Tibial artery (tissue), 4 donors: Measurements from ENCODE around the gene MELTF.
A peak's percentile ranks its signal among the peaks of the same experiment; 100 is the strongest.

Experiments
- DNase-seq, 2 donors: peaks; one replicate each; pipeline ENCODE4 v3.0.0-alpha.2; 2019
- H3K27ac ChIP-seq, 2 donors: fragments of 200-600 bp; sonication (generic) in 1 of 2; 1 replicate in 1 of 2; 2 replicates in 1 of 2; pipeline ENCODE4 v1.5.1; 2018 to 2019; ENCODE audit warnings: mild to moderate bottlenecking in 1 of 2
- H3K27me3 ChIP-seq, 2 donors: fragments of 200-600 bp; sonication (generic) in 1 of 2; one replicate each; pipeline versions ENCODE4 v1.5.1 to v1.6.0; 2016 to 2019
- H3K36me3 ChIP-seq, 3 donors: fragments of 200-600 bp; sonication (generic) in 2 of 3; one replicate each; pipeline ENCODE4 v1.5.1; 2016 to 2019; ENCODE audit warnings: mild to moderate bottlenecking in 2 of 3
- H3K4me1 ChIP-seq, 4 donors: fragments of 200-600 bp; sonication (generic) in 2 of 4; 1 replicate in 3 of 4; 2 replicates in 1 of 4; pipeline ENCODE4 v1.5.1; 2016 to 2019
- H3K4me3 ChIP-seq, 2 donors: fragments of 200-600 bp; sonication (generic) in 1 of 2; 1 replicate in 1 of 2; 2 replicates in 1 of 2; pipeline ENCODE4 v1.5.1; 2018 to 2019; ENCODE audit warnings: mild to moderate bottlenecking in 2 of 2
- H3K9me3 ChIP-seq, 3 donors: fragments of 200-600 bp; sonication (generic) in 1 of 3; one replicate each; pipeline ENCODE4 v1.5.1; 2016 to 2019
- intact Hi-C: fragments of 100-400 bp; cut with DNase I; formaldehyde crosslinking; loops from one replicate; pipeline ENCODE4 v1.15.0; 2023; ENCODE audit warnings: low total_unique reads
- TF ChIP-seq, protein P1 (sequence below), 2 experiments: fragments of 200-600 bp in 1 of 2; fragments of 450-650 bp in 1 of 2; IDR thresholded peaks; one replicate each; pipeline ENCODE4 v1.5.1; 2017 to 2019; ENCODE audit warnings: antibody characterized with exemption in 2 of 2, mild to moderate bottlenecking in 1 of 2, moderate library complexity in 1 of 2

MELTF gene

DNA sequence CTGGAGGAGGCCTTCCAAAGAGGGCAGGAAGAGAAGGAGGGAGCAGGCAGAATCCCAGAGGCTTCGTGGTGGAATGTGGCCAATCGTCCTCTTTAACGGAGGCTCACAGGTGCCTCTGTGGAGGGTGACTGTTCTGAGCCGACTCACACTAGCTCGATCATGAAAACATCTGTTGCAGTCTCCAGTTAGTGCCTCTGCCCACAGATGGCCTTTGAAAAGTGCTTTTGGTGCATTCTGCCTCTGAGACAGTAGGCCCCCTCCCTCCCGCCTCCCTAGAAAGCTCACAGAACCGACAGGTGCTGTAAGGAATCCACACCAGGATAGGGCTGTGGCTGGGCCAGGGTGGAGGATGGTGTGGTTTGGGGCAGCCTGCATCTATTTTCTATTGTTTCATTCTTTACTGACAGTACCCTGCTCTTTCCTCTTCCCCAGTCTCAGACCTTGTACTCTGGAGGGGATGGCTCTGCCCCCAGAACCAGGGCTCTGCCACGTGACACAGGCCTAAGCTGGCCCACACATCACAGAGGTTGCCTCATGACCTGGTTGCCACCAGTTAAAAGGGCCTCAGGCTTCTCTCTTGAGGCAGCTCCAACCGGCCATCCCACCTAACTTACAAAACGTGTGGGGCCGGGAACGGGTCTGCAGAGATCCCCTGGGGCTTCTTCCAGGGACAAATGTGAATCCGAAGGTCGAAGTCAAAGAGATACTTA is 33.8 kb downstream of the MELTF start:
- TF ChIP-seq, protein P1, sequence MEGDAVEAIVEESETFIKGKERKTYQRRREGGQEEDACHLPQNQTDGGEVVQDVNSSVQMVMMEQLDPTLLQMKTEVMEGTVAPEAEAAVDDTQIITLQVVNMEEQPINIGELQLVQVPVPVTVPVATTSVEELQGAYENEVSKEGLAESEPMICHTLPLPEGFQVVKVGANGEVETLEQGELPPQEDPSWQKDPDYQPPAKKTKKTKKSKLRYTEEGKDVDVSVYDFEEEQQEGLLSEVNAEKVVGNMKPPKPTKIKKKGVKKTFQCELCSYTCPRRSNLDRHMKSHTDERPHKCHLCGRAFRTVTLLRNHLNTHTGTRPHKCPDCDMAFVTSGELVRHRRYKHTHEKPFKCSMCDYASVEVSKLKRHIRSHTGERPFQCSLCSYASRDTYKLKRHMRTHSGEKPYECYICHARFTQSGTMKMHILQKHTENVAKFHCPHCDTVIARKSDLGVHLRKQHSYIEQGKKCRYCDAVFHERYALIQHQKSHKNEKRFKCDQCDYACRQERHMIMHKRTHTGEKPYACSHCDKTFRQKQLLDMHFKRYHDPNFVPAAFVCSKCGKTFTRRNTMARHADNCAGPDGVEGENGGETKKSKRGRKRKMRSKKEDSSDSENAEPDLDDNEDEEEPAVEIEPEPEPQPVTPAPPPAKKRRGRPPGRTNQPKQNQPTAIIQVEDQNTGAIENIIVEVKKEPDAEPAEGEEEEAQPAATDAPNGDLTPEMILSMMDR (IDR thresholded peaks at IDR 0.05): no peak
- DNase-seq: peak in 1 of 2 donors; percentile 49
- H3K27me3 ChIP-seq: no peaks in the 10 kb centered on the region
- no peaks in the 10 kb centered on the region for H3K9me3 ChIP-seq
- intact Hi-C loops: no loop called here
- H3K4me1 ChIP-seq: no peaks in the 10 kb centered on the region
- H3K4me3 ChIP-seq: no peak overlapping the region
- H3K27ac ChIP-seq: no peak overlapping the region
- H3K36me3 ChIP-seq: no peaks in the 10 kb centered on the region

DNA sequence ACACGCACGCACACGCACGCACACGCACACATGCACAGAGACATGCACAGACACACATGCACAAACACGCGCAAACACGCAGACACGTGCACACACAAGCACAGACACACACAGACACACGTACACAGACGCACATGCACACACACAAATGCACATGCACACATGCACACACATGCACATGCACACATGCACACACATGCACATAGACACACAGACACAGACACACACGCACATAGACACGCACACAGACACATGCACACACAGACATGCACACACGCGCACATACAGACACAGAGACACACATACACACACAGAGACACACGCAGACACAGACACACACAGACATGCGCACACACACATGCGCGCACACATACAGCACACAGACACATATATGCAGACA is 34.6 kb downstream of the MELTF start:
- TF ChIP-seq, protein P1 (IDR thresholded peaks at IDR 0.05): no peak
- intact Hi-C loops: no loop called here
- no peak overlapping the region for H3K4me3 ChIP-seq
- H3K9me3 ChIP-seq: no peaks in the 10 kb centered on the region
- no peaks in the 10 kb centered on the region for H3K36me3 ChIP-seq
- H3K27ac ChIP-seq: no peak overlapping the region
- H3K27me3 ChIP-seq: peaks cover 0 to 3% of the 10 kb centered on the region in 2 donors
- DNase-seq: peak in 1 of 2 donors; percentile 3
- no peaks in the 10 kb centered on the region for H3K4me1 ChIP-seq

DNA sequence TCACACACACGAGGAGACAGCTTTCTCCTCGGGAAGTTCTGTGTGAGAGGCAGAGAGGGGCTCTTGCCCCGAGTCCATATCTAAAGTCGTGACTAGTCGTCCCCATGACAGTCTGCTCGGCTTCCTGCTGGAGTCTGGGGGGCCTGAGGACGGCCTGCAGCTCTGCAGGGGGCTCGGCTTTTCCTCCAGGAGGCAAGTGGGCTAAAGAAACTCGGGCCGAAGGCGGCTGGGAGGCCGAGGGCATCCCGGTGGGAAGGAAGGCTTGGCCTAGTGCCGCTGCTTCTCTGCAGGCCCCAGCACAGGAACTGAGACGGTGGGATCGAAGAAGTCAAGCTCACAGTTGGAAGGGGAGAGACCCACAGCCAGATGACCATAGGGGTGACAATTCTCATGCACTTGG is 35.6 kb downstream of the MELTF start:
- intact Hi-C loops: no loop called here
- Histone ChIP-seq H3K27me3 (peaks cover 0 to 12% of the 10 kb centered on the region in 2 donors), H3K27ac (no peak overlapping the region), H3K4me1 (no peaks in the 10 kb centered on the region), H3K9me3 (no peaks in the 10 kb centered on the region), H3K4me3 (no peak overlapping the region), H3K36me3 (no peaks in the 10 kb centered on the region)
- DNase-seq: peak in 1 of 2 donors; percentile 53
- TF ChIP-seq, protein P1 (IDR thresholded peaks at IDR 0.05): no peak

DNA sequence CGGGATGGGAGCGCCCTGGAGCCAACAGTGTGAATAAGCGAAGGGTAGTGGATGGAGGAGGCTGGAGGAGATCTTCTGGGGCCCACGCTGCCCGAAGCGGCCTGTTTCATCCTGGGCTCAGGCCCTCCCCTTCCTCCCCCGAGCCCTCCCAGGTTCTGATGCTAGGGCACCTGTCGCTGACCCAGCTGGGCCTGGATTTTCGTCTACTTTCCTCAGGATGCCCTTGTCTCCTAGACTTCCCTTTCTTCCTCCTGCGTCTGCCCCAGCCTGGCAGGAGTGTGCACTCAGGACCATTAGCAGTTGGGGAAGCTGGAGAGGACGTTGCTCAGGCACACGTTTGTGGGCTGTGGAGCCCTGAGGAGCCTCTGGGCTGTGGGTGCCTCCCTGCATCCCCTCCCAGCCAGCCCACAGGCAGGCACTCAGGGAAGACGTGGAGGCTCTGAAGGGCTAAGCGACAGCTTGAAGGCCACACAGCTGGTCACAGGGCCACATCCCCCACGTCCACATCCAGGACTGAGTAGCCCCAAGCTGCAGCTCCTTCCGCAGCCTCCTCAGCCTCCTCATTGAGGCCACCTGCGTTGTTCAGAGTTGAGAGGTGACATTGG is 37.1 kb downstream of the MELTF start:
- Histone ChIP-seq H3K27ac (no peak overlapping the region), H3K4me3 (no peak overlapping the region), H3K4me1 (no peaks in the 10 kb centered on the region), H3K36me3 (no peaks in the 10 kb centered on the region), H3K27me3 (peaks cover 0 to 16% of the 10 kb centered on the region in 2 donors), H3K9me3 (no peaks in the 10 kb centered on the region)
- intact Hi-C loops: loop anchor here (2.0 kb wide), 1 partner anchor 16 kb away; no protein-coding TSS in a partner anchor
- TF ChIP-seq, protein P1 (IDR thresholded peaks at IDR 0.05): no peak
- DNase-seq: peak in 1 of 2 donors; percentile 41

DNA sequence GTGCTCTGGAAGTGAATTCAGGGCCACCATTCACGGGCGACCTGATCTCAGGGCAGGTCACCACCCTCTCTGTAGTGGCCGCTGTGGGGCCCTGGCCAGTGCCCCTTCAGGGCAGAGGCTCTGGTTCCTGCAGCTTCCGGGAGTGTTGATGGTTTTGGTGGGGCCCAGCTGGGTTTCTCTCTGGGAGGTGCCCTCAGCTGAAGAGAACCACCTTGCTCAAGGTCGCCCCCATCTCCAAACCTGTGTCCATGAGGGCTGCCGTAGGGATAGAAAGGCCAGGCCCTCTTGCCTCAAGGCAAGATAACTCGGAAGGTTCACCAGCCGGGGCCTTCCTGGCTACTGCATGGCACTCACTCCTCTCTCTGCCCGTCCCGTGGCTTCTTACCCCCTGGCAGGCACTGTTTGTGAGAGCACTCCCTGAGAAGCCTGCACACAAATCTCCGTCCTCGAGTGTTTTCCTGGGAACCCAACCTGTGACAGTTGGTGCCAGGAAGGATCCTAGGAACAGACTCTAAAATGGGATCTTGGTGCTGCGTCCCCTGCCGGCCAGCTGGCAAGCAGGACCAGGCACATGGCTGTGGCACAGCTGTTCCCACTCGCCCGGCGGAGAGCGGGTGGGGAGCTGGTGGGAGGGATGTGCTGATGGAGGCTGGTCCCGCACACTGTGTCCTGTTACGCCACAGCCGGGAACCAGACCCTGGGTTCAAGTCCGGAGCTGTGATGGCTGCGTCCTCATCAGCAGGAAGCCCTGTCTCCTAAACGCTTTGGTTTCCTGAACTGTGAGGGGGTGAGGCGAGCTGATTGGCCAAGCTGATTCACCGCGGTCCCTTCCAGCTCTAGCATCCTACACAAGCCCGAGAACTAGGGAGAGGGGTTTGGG is 37.8 kb downstream of the MELTF start:
- H3K36me3 ChIP-seq: no peaks in the 10 kb centered on the region
- intact Hi-C loops: loop anchor here (2.0 kb wide), 1 partner anchor 17 kb away; no protein-coding TSS in a partner anchor
- H3K4me1 ChIP-seq: no peaks in the 10 kb centered on the region
- peak in 1 of 2 donors; percentile 54 for DNase-seq
- H3K27ac ChIP-seq: no peak overlapping the region
- no peak overlapping the region for H3K4me3 ChIP-seq
- peaks cover 0 to 16% of the 10 kb centered on the region in 2 donors for H3K27me3 ChIP-seq
- TF ChIP-seq, protein P1 (IDR thresholded peaks at IDR 0.05): no peak
- H3K9me3 ChIP-seq: no peaks in the 10 kb centered on the region
